ENCODE results near the gene PPCS. TPM values are rescaled to one million over a fixed set of nuclear protein-coding genes. Genes with fewer than 3 reads are reported as not detected.

The PPCS gene
- total and polyA plus RNA-seq, 2 donors (not counting 3 experiments of a cell fraction or from before 2014, with no cell fraction given), result 31.7 to 32.6 TPM

GRCh38 chr1:42462828-42463763 is 6.8 kb downstream of the PPCS start, which contains the start of gene CCDC30:
Gene CCDC30 (plus strand): TSS chr1:42463286. CDS start chr1:42480552, 17,266 bp downstream.
- CTCF ChIA-PET, result interaction anchor here (0.8 to 1.5 kb wide), 4 partner anchors 11 to 290 kb away, joined by 3 to 4 read pairs (median 4); no protein-coding TSS in a partner anchor
- TF ChIP-seq MAX (IDR thresholded peaks at IDR 0.05; ENCODE audit: insufficient read depth, insufficient read length) (peak; percentile 14), EZH2 (IDR thresholded peaks at IDR 0.05; ENCODE audit: borderline replicate concordance, low read depth, low read length, severe bottlenecking) (no peak), POLR2AphosphoS5 (IDR thresholded peaks at IDR 0.05; ENCODE audit: insufficient read depth, low read depth, low read length) (peak; percentile 54)
- Histone ChIP-seq H3K4me2 (ENCODE audit: insufficient read depth, low read length) (peak within 1 kb of the TSS; percentile 90), H3K4me3 (replicated peaks in 1 of 3; ENCODE audit: insufficient read depth in 1 of 3, low read depth in 1 of 3, low read length in 3 of 3) (peak within 1 kb of the TSS; percentile 57 to 79 (median 67)), H3K9ac (replicated peaks; ENCODE audit: extremely low read depth, insufficient read depth, low read length) (peak within 1 kb of the TSS; percentile 50), H3K27ac (ENCODE audit: insufficient read depth, low read depth, low read length) (peak within 1 kb of the TSS; percentile 24), H3K27me3 (ENCODE audit: control insufficient read depth in 2 of 2, insufficient read depth in 2 of 2, low read length in 2 of 2) (peaks cover under 1 to 3% of the 10 kb centered on the region in 2 experiments), H3K9me3 (replicated peaks; ENCODE audit: control insufficient read depth, insufficient read depth, low read length) (no peaks in the 10 kb centered on the region), H3K36me3 (ENCODE audit: control insufficient read depth in 2 of 2, extremely low read depth in 1 of 2, insufficient read depth in 2 of 2, low read length in 2 of 2) (no peaks in the 10 kb centered on the region), H3K9me1 (replicated peaks; ENCODE audit: control insufficient read depth, extremely low read depth, insufficient read depth, low read length) (no peaks in the 10 kb centered on the region), H4K20me1 (replicated peaks; ENCODE audit: control insufficient read depth, extremely low read depth, insufficient read depth, low read length) (no peaks in the 10 kb centered on the region), H3K4me1 (ENCODE audit: control insufficient read depth, extremely low read depth, insufficient read depth, low read length) (peaks cover 7% of the 10 kb centered on the region), H2AFZ (ENCODE audit: low read depth, low read length) (peak within 1 kb of the TSS; percentile 92), H3K79me2 (ENCODE audit: control insufficient read depth, insufficient read depth, low read length) (no peaks in the 10 kb centered on the region)
- dilution Hi-C loops (cut with MboI; ENCODE audit: extremely low pct_ligation_motif_present, low sequenced_read_pairs) (no loop called here), intact Hi-C loops (cut with micrococcal nuclease) (loop anchor here (1.0 to 2.0 kb wide), 5 partner anchors 58 to 290 kb away; partner anchors contain the start of genes FOXJ3, PPIH and RIMKLA)
- DNase-seq (ENCODE audit: low read depth, low spot score) (peak; percentile 99), FAIRE-seq (peak; percentile 98)
- POLR2A ChIA-PET, result no interaction called here
- no TSS peak for BruUV-seq (replicated peaks)

- intact Hi-C loops (cut with micrococcal nuclease), result loop anchor here (1.0 to 2.0 kb wide), 5 partner anchors 59 to 291 kb away; partner anchors contain the start of genes FOXJ3, PPIH and RIMKLA
- H3K4me1 ChIP-seq (ENCODE audit: control insufficient read depth, extremely low read depth, insufficient read depth, low read length), result peaks cover 7% of the 10 kb centered on the region
- no peaks in the 10 kb centered on the region for H3K79me2 ChIP-seq (ENCODE audit: control insufficient read depth, insufficient read depth, low read length)
- TF ChIP-seq POLR2AphosphoS5 (IDR thresholded peaks at IDR 0.05; ENCODE audit: insufficient read depth, low read depth, low read length) (no peak), GATA2 (IDR thresholded peaks at IDR 0.05; ENCODE audit: insufficient read depth, insufficient read length, low read depth, low read length) (no peak), FOS (IDR thresholded peaks at IDR 0.05; ENCODE audit: borderline replicate concordance, insufficient read depth, low read length) (no peak), EZH2 (IDR thresholded peaks at IDR 0.05; ENCODE audit: borderline replicate concordance, low read depth, low read length, severe bottlenecking) (no peak)
- TF ChIP-seq, protein P1, sequence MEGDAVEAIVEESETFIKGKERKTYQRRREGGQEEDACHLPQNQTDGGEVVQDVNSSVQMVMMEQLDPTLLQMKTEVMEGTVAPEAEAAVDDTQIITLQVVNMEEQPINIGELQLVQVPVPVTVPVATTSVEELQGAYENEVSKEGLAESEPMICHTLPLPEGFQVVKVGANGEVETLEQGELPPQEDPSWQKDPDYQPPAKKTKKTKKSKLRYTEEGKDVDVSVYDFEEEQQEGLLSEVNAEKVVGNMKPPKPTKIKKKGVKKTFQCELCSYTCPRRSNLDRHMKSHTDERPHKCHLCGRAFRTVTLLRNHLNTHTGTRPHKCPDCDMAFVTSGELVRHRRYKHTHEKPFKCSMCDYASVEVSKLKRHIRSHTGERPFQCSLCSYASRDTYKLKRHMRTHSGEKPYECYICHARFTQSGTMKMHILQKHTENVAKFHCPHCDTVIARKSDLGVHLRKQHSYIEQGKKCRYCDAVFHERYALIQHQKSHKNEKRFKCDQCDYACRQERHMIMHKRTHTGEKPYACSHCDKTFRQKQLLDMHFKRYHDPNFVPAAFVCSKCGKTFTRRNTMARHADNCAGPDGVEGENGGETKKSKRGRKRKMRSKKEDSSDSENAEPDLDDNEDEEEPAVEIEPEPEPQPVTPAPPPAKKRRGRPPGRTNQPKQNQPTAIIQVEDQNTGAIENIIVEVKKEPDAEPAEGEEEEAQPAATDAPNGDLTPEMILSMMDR (IDR thresholded peaks at IDR 0.05; ENCODE audit: extremely low read depth in 1 of 2, insufficient read depth in 1 of 2, low read depth in 1 of 2, low read length in 2 of 2), result no peak
- H3K9me1 ChIP-seq (replicated peaks; ENCODE audit: control insufficient read depth, extremely low read depth, insufficient read depth, low read length), result no peaks in the 10 kb centered on the region
- H3K27ac ChIP-seq (ENCODE audit: insufficient read depth, low read depth, low read length), result no peak overlapping the region
- no peak overlapping the region for H3K9ac ChIP-seq (replicated peaks; ENCODE audit: extremely low read depth, insufficient read depth, low read length)
- ChIA-PET POLR2A (no interaction called here), CTCF (no interaction called here)
- BruUV-seq (replicated peaks), result no TSS peak
- dilution Hi-C loops (cut with MboI; ENCODE audit: extremely low pct_ligation_motif_present, low sequenced_read_pairs), result no loop called here
- H4K20me1 ChIP-seq (replicated peaks; ENCODE audit: control insufficient read depth, extremely low read depth, insufficient read depth, low read length), result no peaks in the 10 kb centered on the region
- peak overlapping the region; percentile 92 for H2AFZ ChIP-seq (ENCODE audit: low read depth, low read length)
- peak overlapping the region in 1 of 3 experiments; percentile 79 for H3K4me3 ChIP-seq (replicated peaks in 1 of 3; ENCODE audit: insufficient read depth in 1 of 3, low read depth in 1 of 3, low read length in 3 of 3)
- H3K4me2 ChIP-seq (ENCODE audit: insufficient read depth, low read length), result peak overlapping the region; percentile 90
- peaks cover 6 to 8% of the 10 kb centered on the region in 2 experiments for H3K27me3 ChIP-seq (ENCODE audit: control insufficient read depth in 2 of 2, insufficient read depth in 2 of 2, low read length in 2 of 2)
- H3K9me3 ChIP-seq (replicated peaks; ENCODE audit: control insufficient read depth, insufficient read depth, low read length), result no peaks in the 10 kb centered on the region
- H3K36me3 ChIP-seq (ENCODE audit: control insufficient read depth in 2 of 2, extremely low read depth in 1 of 2, insufficient read depth in 2 of 2, low read length in 2 of 2), result no peaks in the 10 kb centered on the region
- FAIRE-seq (no peak), DNase-seq (ENCODE audit: low read depth, low spot score) (no peak)
Measured at GRCh38 chr1:42463921-42464320, 7.6 kb downstream of the PPCS start.

Measured in endothelial cell of umbilical vein (primary cell).